GM12878 (cell line): Measurements from ENCODE around the gene PRDM1. TPM values are rescaled to one million over a fixed set of nuclear protein-coding genes. Genes with fewer than 3 reads are reported as not detected.

Source experiments
- ATAC-seq: fragments of 200-7000 bp; cut with Tn5 transposase; 3 replicates; pipeline ENCODE4 v1.9.1; 2020; ENCODE audit warnings: mild to moderate bottlenecking, moderate library complexity
- BruUV-seq: library from RNA; stranded (reverse); fragments of 400-500 nt; replicated peaks from 2 replicates; lab custom pipeline; 2021; lab: Mats Ljungman, UMichigan
- CTCF ChIA-PET: fragments of 300-600 bp; sonication (Branson Sonifier 250); formaldehyde crosslinking; extraction: SDS; loops from one replicate; lab custom pipeline; 2021; ENCODE audit warnings: inconsistent platforms; lab: Yijun Ruan, JAX
- POLR2A ChIA-PET: fragments of 350-600 bp; formaldehyde crosslinking; extraction: SDS; loops from one replicate; lab custom pipeline; 2021; ENCODE audit warnings: inconsistent platforms; lab: Charles Lee
- RAD21 ChIA-PET: fragments of 300-600 bp; sonication (Branson Sonifier 250); formaldehyde crosslinking; loops from one replicate; lab custom pipeline; 2023; ENCODE audit warnings: antibody characterized with exemption; ENCODE audit not compliant: unreplicated experiment; lab: Charles Lee
- SMC1A ChIA-PET: fragments of 300-600 bp; sonication (Branson Sonifier 250); formaldehyde crosslinking; loops from one replicate; lab custom pipeline; 2023; ENCODE audit not compliant: unreplicated experiment, uncharacterized antibody; lab: Charles Lee
- DNase-seq: peaks from one replicate; pipeline ENCODE4 v3.0.0-alpha.2; 2011; ENCODE audit warnings: low read depth, low spot score
- FAIRE-seq: peaks from 3 replicates; lab custom pipeline; 2011; peaks lifted over from hg19 to GRCh38; lab: Jason Lieb, UNC
- H2AFZ ChIP-seq: 2 replicates; pipeline ENCODE4 v1.6.0; 2011; ENCODE audit warnings: low read depth, low read length, control low read depth; ENCODE audit not compliant: control insufficient read depth
- H3K27ac ChIP-seq: 2 replicates; pipeline ENCODE4 v1.5.1; 2011; ENCODE audit warnings: control low read depth; ENCODE audit not compliant: control insufficient read depth, insufficient read depth
- H3K27me3 ChIP-seq, 2 experiments: replicated peaks in 1 of 2; 2 replicates each; pipeline versions ENCODE4 v1.6.0 to v1.6.1; 2011; ENCODE audit warnings: low read length in 1 of 2; ENCODE audit not compliant: control insufficient read depth in 2 of 2, insufficient read depth in 2 of 2
- H3K36me3 ChIP-seq, 2 experiments: 2 replicates each; pipeline ENCODE4 v1.5.1; 2011; ENCODE audit warnings: low read length in 1 of 2; ENCODE audit not compliant: control insufficient read depth in 2 of 2, insufficient read depth in 2 of 2
- H3K4me1 ChIP-seq: 2 replicates; pipeline ENCODE4 v1.6.1; 2011; ENCODE audit warnings: mild to moderate bottlenecking, low read length, moderate library complexity, mixed read lengths; ENCODE audit not compliant: control insufficient read depth, insufficient read depth
- H3K4me2 ChIP-seq: 2 replicates; pipeline ENCODE4 v1.6.0; 2011; ENCODE audit warnings: control low read depth; ENCODE audit not compliant: control insufficient read depth, insufficient read depth
- H3K4me3 ChIP-seq: fragments of 200-600 bp; sonication (generic); 2 replicates; pipeline ENCODE4 v1.5.1; 2016
- H3K79me2 ChIP-seq: 2 replicates; pipeline ENCODE4 v1.6.0; 2011; ENCODE audit warnings: low read length; ENCODE audit not compliant: control insufficient read depth, insufficient read depth
- H3K9ac ChIP-seq: 2 replicates; pipeline ENCODE4 v1.8.0; 2011; ENCODE audit warnings: low read length, control low read depth, mixed read lengths; ENCODE audit not compliant: control insufficient read depth, insufficient read depth
- H3K9me3 ChIP-seq: replicated peaks from 3 replicates; pipeline ENCODE4 v1.5.1; 2011; ENCODE audit warnings: mild to moderate bottlenecking, low read length; ENCODE audit not compliant: control insufficient read depth, insufficient read depth
- H4K20me1 ChIP-seq: 2 replicates; pipeline ENCODE4 v1.6.0; 2011; ENCODE audit not compliant: control insufficient read depth, insufficient read depth
- BMI1 ChIP-seq: fragments of 450-650 bp; IDR thresholded peaks from 2 replicates; pipeline ENCODE4 v1.6.1; 2016; ENCODE audit warnings: mild to moderate bottlenecking, moderate library complexity, borderline replicate concordance
- WGBS: methylation state at CpG from one replicate; pipeline ENCODE4 v1.1.6; 2016; ENCODE audit warnings: low lambda C conversion rate; ENCODE audit not compliant: insufficient replicate concordance, insufficient coverage; ENCODE audit errors: missing lambda C conversion rate; 5-methylcytosine and 5-hydroxymethylcytosine counted together
- in situ Hi-C: fragments of 300-500 bp; cut with MboI; formaldehyde crosslinking; loops from 9 replicates; pipeline ENCODE4 v1.14.3; 2018; ENCODE audit warnings: mixed read lengths
- intact Hi-C: fragments of 100-400 bp; cut with micrococcal nuclease; formaldehyde crosslinking; loops from one replicate; pipeline ENCODE4 v1.14.2; 2022; ENCODE audit not compliant: unreplicated experiment
- polyA plus RNA-seq, 11 experiments: library from polyadenylated mRNA; depleted of rRNA in 4 of 11; unstranded in 6 of 11; stranded (reverse) in 5 of 11; fragments of >200 nt; fragmentation: Nextera tagmentation in 4 of 11; fragmentation: Illumina TruSeq in 1 of 11; extraction: Ambion mirVana in 4 of 11; extraction: Trizol in 1 of 11; gene quantifications; 1 replicate in 1 of 11; 2 replicates in 10 of 11; pipeline versions ENCODE4 v1.2.1 to v1.2.3, GENCODE V29; 2011 to 2016; ENCODE audit warnings: inconsistent platforms in 2 of 11, missing spikeins in 2 of 11, low read depth in 1 of 11
- total RNA-seq, 4 experiments: library from RNA; depleted of rRNA in 3 of 4; stranded (reverse); fragments of >200 nt in 3 of 4; fragmentation: Illumina TruSeq in 1 of 4; extraction: Trizol in 1 of 4; gene quantifications; 2 replicates each; pipeline versions ENCODE4 v1.2.1 to v1.2.3, GENCODE V29; 2013 to 2021
- TF ChIP-seq, protein P1 (sequence below): IDR thresholded peaks from 2 replicates; pipeline ENCODE4 v1.6.1; 2012; ENCODE audit warnings: mild to moderate bottlenecking, low read depth, low read length

PRDM1 gene
- total and polyA plus RNA-seq, 10 of the 15 experiments (the other 5 are each of a cell fraction or from before 2014, with no cell fraction given) = 1.9 to 15.8 (median 4.1) TPM

DNA sequence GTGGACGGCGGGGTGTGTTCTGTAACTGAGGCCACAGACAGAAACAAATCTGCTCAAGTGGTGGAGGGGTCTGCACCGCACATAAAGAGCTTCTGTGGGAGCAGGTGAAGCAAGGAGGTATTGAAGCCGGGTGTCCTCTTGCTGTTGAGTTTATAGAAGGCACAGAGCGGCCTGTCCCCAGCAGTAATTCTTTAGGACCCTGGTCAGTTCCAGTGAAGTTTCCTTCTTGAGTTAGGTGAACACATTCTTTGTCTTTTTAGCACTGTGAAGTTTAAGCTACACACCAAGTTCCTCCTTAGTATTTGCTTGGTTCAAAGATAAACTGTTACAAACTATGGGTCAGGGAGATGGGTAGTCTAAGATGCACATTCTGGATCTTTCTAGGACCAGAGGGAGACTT lies 6.1 kb downstream of the PRDM1 start:
- Histone ChIP-seq H3K4me3 (no peak overlapping the region), H3K36me3 (no peaks in the 10 kb centered on the region), H3K27me3 (no peaks in the 10 kb centered on the region; a peak in 2 of 4 replicates), H2AFZ (no peak overlapping the region), H3K27ac (no peak overlapping the region), H3K9me3 (no peaks in the 10 kb centered on the region), H3K79me2 (peaks cover 28% of the 10 kb centered on the region), H4K20me1 (no peaks in the 10 kb centered on the region), H3K4me1 (peaks cover 10% of the 10 kb centered on the region; the same call in 1 of the 2 replicates), H3K4me2 (peak overlapping the region; percentile 22; the same call in 1 of the 2 replicates), H3K9ac (no peak overlapping the region)
- POLR2A ChIA-PET = interaction anchor here (0.6 to 2.3 kb wide), 6 partner anchors 37 to 421 kb away, joined by 3 to 6 read pairs (median 4); no protein-coding TSS in a partner anchor
- no peak for TF ChIP-seq BMI1
- TF ChIP-seq, protein P1, sequence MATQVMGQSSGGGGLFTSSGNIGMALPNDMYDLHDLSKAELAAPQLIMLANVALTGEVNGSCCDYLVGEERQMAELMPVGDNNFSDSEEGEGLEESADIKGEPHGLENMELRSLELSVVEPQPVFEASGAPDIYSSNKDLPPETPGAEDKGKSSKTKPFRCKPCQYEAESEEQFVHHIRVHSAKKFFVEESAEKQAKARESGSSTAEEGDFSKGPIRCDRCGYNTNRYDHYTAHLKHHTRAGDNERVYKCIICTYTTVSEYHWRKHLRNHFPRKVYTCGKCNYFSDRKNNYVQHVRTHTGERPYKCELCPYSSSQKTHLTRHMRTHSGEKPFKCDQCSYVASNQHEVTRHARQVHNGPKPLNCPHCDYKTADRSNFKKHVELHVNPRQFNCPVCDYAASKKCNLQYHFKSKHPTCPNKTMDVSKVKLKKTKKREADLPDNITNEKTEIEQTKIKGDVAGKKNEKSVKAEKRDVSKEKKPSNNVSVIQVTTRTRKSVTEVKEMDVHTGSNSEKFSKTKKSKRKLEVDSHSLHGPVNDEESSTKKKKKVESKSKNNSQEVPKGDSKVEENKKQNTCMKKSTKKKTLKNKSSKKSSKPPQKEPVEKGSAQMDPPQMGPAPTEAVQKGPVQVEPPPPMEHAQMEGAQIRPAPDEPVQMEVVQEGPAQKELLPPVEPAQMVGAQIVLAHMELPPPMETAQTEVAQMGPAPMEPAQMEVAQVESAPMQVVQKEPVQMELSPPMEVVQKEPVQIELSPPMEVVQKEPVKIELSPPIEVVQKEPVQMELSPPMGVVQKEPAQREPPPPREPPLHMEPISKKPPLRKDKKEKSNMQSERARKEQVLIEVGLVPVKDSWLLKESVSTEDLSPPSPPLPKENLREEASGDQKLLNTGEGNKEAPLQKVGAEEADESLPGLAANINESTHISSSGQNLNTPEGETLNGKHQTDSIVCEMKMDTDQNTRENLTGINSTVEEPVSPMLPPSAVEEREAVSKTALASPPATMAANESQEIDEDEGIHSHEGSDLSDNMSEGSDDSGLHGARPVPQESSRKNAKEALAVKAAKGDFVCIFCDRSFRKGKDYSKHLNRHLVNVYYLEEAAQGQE = peak; percentile 67; the same call in 1 of the 2 replicates
- intact Hi-C loops (loop anchor here (5.0 kb wide), 1 partner anchor 430 kb away; no protein-coding TSS in a partner anchor), in situ Hi-C loops (loop anchor here (5.0 to 10.0 kb wide), 5 partner anchors 133 to 657 kb away; no protein-coding TSS in a partner anchor)
- 76% methylated on average over 5 of the region's 5 CpGs for WGBS
- BruUV-seq = no TSS peak
- DNase-seq (no peak), FAIRE-seq (no peak), ATAC-seq (no peak)
- CTCF ChIA-PET = interaction anchor here (0.8 to 6.9 kb wide), 14 partner anchors 10 to 1303 kb away, joined by 3 to 113 read pairs (median 4); no protein-coding TSS in a partner anchor
- RAD21 ChIA-PET = interaction anchor here (0.9 to 3.4 kb wide), 11 partner anchors 8 to 661 kb away, joined by 3 to 57 read pairs (median 6); no protein-coding TSS in a partner anchor
- SMC1A ChIA-PET = interaction anchor here (0.9 to 4.1 kb wide), 23 partner anchors 8 to 662 kb away, joined by 3 to 57 read pairs (median 6); no protein-coding TSS in a partner anchor
